ENCODE measurements around the gene KRTAP1-5. TPM values are rescaled to one million over a fixed set of nuclear protein-coding genes. Genes with fewer than 3 reads are reported as not detected.

Gene KRTAP1-5
- total RNA-seq, 1 donor from 2014 or later, result not detected

GRCh38 chr17:40980596-40980995 lies 46.4 kb downstream of the KRTAP1-5 start:
- H3F3A ChIP-seq (ENCODE audit: low read depth), result no peaks in the 10 kb centered on the region
- no peaks in the 10 kb centered on the region for H4K20me1 ChIP-seq (ENCODE audit: low read depth)
- Mint-ChIP-seq H3K27ac (no peak overlapping the region), H3K9me3 (no peaks in the 10 kb centered on the region), H3K36me3 (no peaks in the 10 kb centered on the region), H3K27me3 (ENCODE audit: insufficient read depth, low read depth) (no peaks in the 10 kb centered on the region), H3K4me3 (no peak overlapping the region), H3K4me1 (peaks cover 15% of the 10 kb centered on the region)
- no peak overlapping the region for H3K4me3 ChIP-seq
- DNase-seq (ENCODE audit: low spot score), result no peak
- H3K36me3 ChIP-seq, result no peaks in the 10 kb centered on the region
- H3K27me3 ChIP-seq, result no peaks in the 10 kb centered on the region
- TF ChIP-seq EZH2phosphoT487 (IDR thresholded peaks at IDR 0.05) (no peak), EZH2 (IDR thresholded peaks at IDR 0.05) (no peak), CTCF (IDR thresholded peaks at IDR 0.05) (no peak)
- no peaks in the 10 kb centered on the region for H3K4me1 ChIP-seq
- no peaks in the 10 kb centered on the region for H3K9me3 ChIP-seq (ENCODE audit: low read depth)
- no peak overlapping the region for H3K4me2 ChIP-seq
- H2AFZ ChIP-seq (replicated peaks), result peak overlapping the region; percentile 56
- H3K9ac ChIP-seq, result no peak overlapping the region
- no peak overlapping the region for H3K27ac ChIP-seq
- no peaks in the 10 kb centered on the region for H3K79me2 ChIP-seq (ENCODE audit: low read depth)

DNA sequence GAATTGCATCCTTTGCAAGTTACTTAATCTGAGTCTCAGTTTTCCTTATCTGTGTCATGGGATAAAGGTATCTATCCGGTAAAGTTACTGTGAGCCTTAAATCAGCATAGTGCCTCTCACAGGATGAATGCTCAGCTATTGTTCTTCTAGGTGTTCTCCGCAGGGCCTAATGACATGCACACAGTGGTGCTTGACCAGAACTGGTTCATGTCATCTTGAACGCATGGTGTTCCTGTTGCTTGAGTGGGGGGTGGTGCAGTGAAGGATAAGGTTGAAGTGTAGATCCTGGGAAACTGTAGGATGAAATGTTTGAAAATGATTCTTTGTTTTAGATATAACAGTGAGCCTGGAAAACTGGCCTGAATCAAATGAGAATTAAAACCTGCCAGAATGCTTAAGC lies 46.9 kb downstream of the KRTAP1-5 start:
- H3K4me1 Mint-ChIP-seq, result peaks cover 15% of the 10 kb centered on the region
- Histone ChIP-seq H3K9me3 (ENCODE audit: low read depth) (no peaks in the 10 kb centered on the region), H3K4me3 (no peak overlapping the region), H3F3A (ENCODE audit: low read depth) (no peaks in the 10 kb centered on the region), H4K20me1 (ENCODE audit: low read depth) (no peaks in the 10 kb centered on the region), H3K4me2 (no peak overlapping the region), H3K27ac (no peak overlapping the region), H3K79me2 (ENCODE audit: low read depth) (no peaks in the 10 kb centered on the region), H3K4me1 (no peaks in the 10 kb centered on the region), H2AFZ (replicated peaks) (no peak overlapping the region), H3K9ac (no peak overlapping the region), H3K27me3 (no peaks in the 10 kb centered on the region), H3K36me3 (no peaks in the 10 kb centered on the region)
- H3K36me3 Mint-ChIP-seq, result no peaks in the 10 kb centered on the region
- no peak overlapping the region for H3K27ac Mint-ChIP-seq
- DNase-seq (ENCODE audit: low spot score), result no peak
- no peak overlapping the region for H3K4me3 Mint-ChIP-seq
- TF ChIP-seq EZH2 (IDR thresholded peaks at IDR 0.05) (no peak), CTCF (IDR thresholded peaks at IDR 0.05) (no peak), EZH2phosphoT487 (IDR thresholded peaks at IDR 0.05) (no peak)
- H3K9me3 Mint-ChIP-seq, result no peaks in the 10 kb centered on the region
- no peaks in the 10 kb centered on the region for H3K27me3 Mint-ChIP-seq (ENCODE audit: insufficient read depth, low read depth)

- Histone ChIP-seq H2AFZ (replicated peaks) (peak overlapping the region; percentile 36), H3K4me2 (no peak overlapping the region), H3F3A (ENCODE audit: low read depth) (no peaks in the 10 kb centered on the region), H3K4me1 (no peaks in the 10 kb centered on the region), H3K27ac (no peak overlapping the region), H3K79me2 (ENCODE audit: low read depth) (no peaks in the 10 kb centered on the region), H4K20me1 (ENCODE audit: low read depth) (no peaks in the 10 kb centered on the region), H3K36me3 (no peaks in the 10 kb centered on the region), H3K4me3 (no peak overlapping the region), H3K9ac (no peak overlapping the region), H3K27me3 (no peaks in the 10 kb centered on the region), H3K9me3 (ENCODE audit: low read depth) (no peaks in the 10 kb centered on the region)
- no peaks in the 10 kb centered on the region for H3K9me3 Mint-ChIP-seq
- no peak overlapping the region for H3K27ac Mint-ChIP-seq
- no peak for DNase-seq (ENCODE audit: low spot score)
- H3K36me3 Mint-ChIP-seq, result no peaks in the 10 kb centered on the region
- H3K4me3 Mint-ChIP-seq, result no peak overlapping the region
- peaks cover 15% of the 10 kb centered on the region for H3K4me1 Mint-ChIP-seq
- no peaks in the 10 kb centered on the region for H3K27me3 Mint-ChIP-seq (ENCODE audit: insufficient read depth, low read depth)
- no peak for TF ChIP-seq CTCF (IDR thresholded peaks at IDR 0.05)
- no peak for TF ChIP-seq EZH2phosphoT487 (IDR thresholded peaks at IDR 0.05)
- TF ChIP-seq EZH2 (IDR thresholded peaks at IDR 0.05), result no peak
These were observed 48.3 kb downstream of the KRTAP1-5 start for GRCh38 chr17:40978575-40979151.

Small RNAs within 50 kb of the gene (small RNA-seq; reads per million reads assigned to genes)
- gene KRTAP3-4P, result not detected

Other genes starting within 250 kb of the KRTAP1-5 start
- gene KRT27, start 244.7 kb downstream of the KRTAP1-5 start, total RNA-seq (ENCODE audit: low replicate concordance), result not detected in 2 replicates
- gene KRT28, start 227.2 kb downstream of the KRTAP1-5 start, total RNA-seq (ENCODE audit: low replicate concordance), result not detected in 2 replicates
- gene KRT10, start 204.6 kb downstream of the KRTAP1-5 start, total RNA-seq (ENCODE audit: low replicate concordance), result 7.5 and 19.3 TPM in 2 replicates
- gene KRT12, start 160.0 kb downstream of the KRTAP1-5 start, total RNA-seq (ENCODE audit: low replicate concordance), result not detected in 2 replicates
- not detected in 2 replicates for gene KRT20, start 142.0 kb downstream of the KRTAP1-5 start, total RNA-seq (ENCODE audit: low replicate concordance)
- gene KRT23, start 89.6 kb downstream of the KRTAP1-5 start, total RNA-seq (ENCODE audit: low replicate concordance), result 0.60 TPM in 1 of 2 replicates, not detected in the other
- not detected in 2 replicates for gene KRT39, start 60.3 kb downstream of the KRTAP1-5 start, total RNA-seq (ENCODE audit: low replicate concordance)
- not detected in 2 replicates for gene KRT40, start 42.9 kb downstream of the KRTAP1-5 start, total RNA-seq (ENCODE audit: low replicate concordance)
- not detected in 2 replicates for gene KRTAP3-3, start 33.0 kb downstream of the KRTAP1-5 start, total RNA-seq (ENCODE audit: low replicate concordance)
- not detected in 2 replicates for gene KRTAP3-2, start 27.3 kb downstream of the KRTAP1-5 start, total RNA-seq (ENCODE audit: low replicate concordance)
- gene KRTAP3-1, start 18.1 kb downstream of the KRTAP1-5 start, total RNA-seq (ENCODE audit: low replicate concordance), result not detected in 2 replicates
- not detected in 2 replicates for gene KRTAP1-4, start 3.0 kb upstream of the KRTAP1-5 start, total RNA-seq (ENCODE audit: low replicate concordance)
- not detected in 2 replicates for gene KRTAP1-3, start 7.7 kb upstream of the KRTAP1-5 start, total RNA-seq (ENCODE audit: low replicate concordance)
- not detected in 2 replicates for gene KRTAP1-1, start 14.2 kb upstream of the KRTAP1-5 start, total RNA-seq (ENCODE audit: low replicate concordance)
- not detected in 2 replicates for gene KRTAP2-1, start 20.1 kb upstream of the KRTAP1-5 start, total RNA-seq (ENCODE audit: low replicate concordance)
- gene KRTAP2-2, start 28.0 kb upstream of the KRTAP1-5 start, total RNA-seq (ENCODE audit: low replicate concordance), result not detected in 2 replicates
- gene KRTAP2-3, start 32.9 kb upstream of the KRTAP1-5 start, total RNA-seq (ENCODE audit: low replicate concordance), result not detected in 2 replicates
- gene KRTAP2-4, start 38.7 kb upstream of the KRTAP1-5 start, total RNA-seq (ENCODE audit: low replicate concordance), result not detected in 2 replicates
- gene KRTAP4-7, start 56.9 kb upstream of the KRTAP1-5 start, total RNA-seq (ENCODE audit: low replicate concordance), result not detected in 2 replicates
- gene KRTAP4-8, start 70.9 kb upstream of the KRTAP1-5 start, total RNA-seq (ENCODE audit: low replicate concordance), result not detected in 2 replicates
- gene KRTAP4-16, start 75.0 kb upstream of the KRTAP1-5 start, total RNA-seq (ENCODE audit: low replicate concordance), result not detected in 2 replicates
- gene KRTAP4-9, start 78.2 kb upstream of the KRTAP1-5 start, total RNA-seq (ENCODE audit: low replicate concordance), result not detected in 2 replicates
- not detected in 2 replicates for gene KRTAP4-11, start 91.2 kb upstream of the KRTAP1-5 start, total RNA-seq (ENCODE audit: low replicate concordance)
- not detected in 2 replicates for gene KRTAP4-12, start 97.0 kb upstream of the KRTAP1-5 start, total RNA-seq (ENCODE audit: low replicate concordance)
- gene KRTAP4-6, start 113.3 kb upstream of the KRTAP1-5 start, total RNA-seq (ENCODE audit: low replicate concordance), result not detected in 2 replicates
- gene KRTAP4-5, start 122.6 kb upstream of the KRTAP1-5 start, total RNA-seq (ENCODE audit: low replicate concordance), result not detected in 2 replicates
- not detected in 2 replicates for gene KRTAP4-4, start 133.5 kb upstream of the KRTAP1-5 start, total RNA-seq (ENCODE audit: low replicate concordance)
- gene KRTAP4-3, start 141.0 kb upstream of the KRTAP1-5 start, total RNA-seq (ENCODE audit: low replicate concordance), result not detected in 2 replicates
- gene KRTAP4-2, start 151.0 kb upstream of the KRTAP1-5 start, total RNA-seq (ENCODE audit: low replicate concordance), result not detected in 2 replicates
- 0.12 TPM in 1 of 2 replicates, not detected in the other for gene KRTAP4-1, start 157.7 kb upstream of the KRTAP1-5 start, total RNA-seq (ENCODE audit: low replicate concordance)
- not detected in 2 replicates for gene KRTAP9-1, start 162.7 kb upstream of the KRTAP1-5 start, total RNA-seq (ENCODE audit: low replicate concordance)
- not detected in 2 replicates for gene KRTAP9-2, start 199.4 kb upstream of the KRTAP1-5 start, total RNA-seq (ENCODE audit: low replicate concordance)
- gene KRTAP9-3, start 205.2 kb upstream of the KRTAP1-5 start, total RNA-seq (ENCODE audit: low replicate concordance), result not detected in 2 replicates
- not detected in 2 replicates for gene KRTAP9-8, start 210.8 kb upstream of the KRTAP1-5 start, total RNA-seq (ENCODE audit: low replicate concordance)
- gene KRTAP9-4, start 222.5 kb upstream of the KRTAP1-5 start, total RNA-seq (ENCODE audit: low replicate concordance), result not detected in 2 replicates
- not detected in 2 replicates for gene KRTAP9-9, start 228.2 kb upstream of the KRTAP1-5 start, total RNA-seq (ENCODE audit: low replicate concordance)
- gene KRTAP9-6, start 238.2 kb upstream of the KRTAP1-5 start, total RNA-seq (ENCODE audit: low replicate concordance), result not detected in 2 replicates
- not detected in 2 replicates for gene KRTAP9-7, start 248.5 kb upstream of the KRTAP1-5 start, total RNA-seq (ENCODE audit: low replicate concordance)

Data from neural progenitor cell (in vitro differentiated cells).